Natural killer cell (primary cell): Measurements from ENCODE around the gene THSD4. TPM values are rescaled to one million over a fixed set of nuclear protein-coding genes. Genes with fewer than 3 reads are reported as not detected.

ENCODE experiments used
- ATAC-seq, 3 donors: fragments of 150-1000 bp in 2 of 3; fragments of 200-7000 bp in 1 of 3; cut with Tn5 transposase; 1 replicate in 1 of 3; 2 replicates in 2 of 3; pipeline ENCODE4 v1.10.0; 2021; ENCODE audit warnings: mild to moderate bottlenecking in 2 of 3, moderate library complexity in 2 of 3
- DNase-seq, 2 donors: peaks; one replicate each; pipeline versions ENCODE4 v3.0.0 to v3.0.0-alpha.2; 2013 to 2021; ENCODE audit warnings: mixed read lengths in 1 of 2
- H3K27ac ChIP-seq: one replicate; pipeline ENCODE4 v1.5.1; 2013; ENCODE audit warnings: mild to moderate bottlenecking, low read length
- H3K27me3 ChIP-seq: one replicate; pipeline ENCODE4 v1.6.1; 2013; ENCODE audit warnings: low read length; ENCODE audit not compliant: control insufficient read depth, insufficient read depth
- H3K36me3 ChIP-seq: one replicate; pipeline ENCODE4 v1.6.1; 2013; ENCODE audit warnings: low read length; ENCODE audit not compliant: control insufficient read depth, insufficient read depth
- H3K4me1 ChIP-seq: one replicate; pipeline ENCODE4 v1.6.1; 2013; ENCODE audit warnings: low read length; ENCODE audit not compliant: control insufficient read depth, insufficient read depth
- H3K4me3 ChIP-seq: one replicate; pipeline ENCODE4 v1.5.1; 2013; ENCODE audit warnings: low read length
- H3K9me3 ChIP-seq: one replicate; pipeline ENCODE4 v1.6.1; 2013; ENCODE audit warnings: low read length; ENCODE audit not compliant: control insufficient read depth, insufficient read depth
- H3K27ac Mint-ChIP-seq, 2 donors: one replicate each; pipeline ENCODE4 v1.8.0; 2022; ENCODE audit warnings: mild to moderate bottlenecking in 2 of 2, mixed read lengths in 2 of 2, moderate library complexity in 1 of 2
- H3K27me3 Mint-ChIP-seq, 2 donors: one replicate each; pipeline ENCODE4 v1.8.0; 2022; ENCODE audit warnings: low read depth in 2 of 2, mixed read lengths in 2 of 2
- H3K36me3 Mint-ChIP-seq: one replicate; pipeline ENCODE4 v1.8.0; 2022; ENCODE audit warnings: mixed read lengths
- H3K4me1 Mint-ChIP-seq, 2 donors: one replicate each; pipeline ENCODE4 v1.8.0; 2022; ENCODE audit warnings: mixed read lengths in 2 of 2
- H3K4me3 Mint-ChIP-seq: one replicate; pipeline ENCODE4 v1.8.0; 2022; ENCODE audit warnings: mild to moderate bottlenecking, moderate library complexity, mixed read lengths
- H3K9me3 Mint-ChIP-seq, 2 donors: one replicate each; pipeline ENCODE4 v1.8.0; 2022; ENCODE audit warnings: mixed read lengths in 2 of 2
- CTCF ChIP-seq: fragments of 200-600 bp; IDR thresholded peaks from one replicate; pipeline ENCODE4 v1.8.0; 2022; ENCODE audit warnings: antibody characterized with exemption
- WGBS: methylation state at CpG from one replicate; pipeline ENCODE4 v1.1.7; 2013; ENCODE audit warnings: missing lambda C conversion rate; ENCODE audit not compliant: insufficient coverage; 5-methylcytosine and 5-hydroxymethylcytosine counted together
- intact Hi-C: fragments of 100-400 bp; cut with micrococcal nuclease; formaldehyde crosslinking; loops from one replicate; pipeline ENCODE4 v1.14.2; 2022
- total RNA-seq, 4 donors: library from RNA; stranded (reverse); fragments of 120-200 nt in 1 of 4; gene quantifications; one replicate each; pipeline versions ENCODE4 v1.2.3 to v1.2.4, GENCODE V29; 2013 to 2022

The THSD4 gene
- total RNA-seq, 3 donors from 2014 or later (not counting 1 experiment from before 2014, with no cell fraction given): not detected

- no peak for ATAC-seq
- H3K4me3 Mint-ChIP-seq: no peak overlapping the region
- Histone ChIP-seq H3K9me3 (no peaks in the 10 kb centered on the region), H3K4me3 (no peak overlapping the region), H3K4me1 (no peaks in the 10 kb centered on the region), H3K27ac (no peak overlapping the region), H3K36me3 (no peaks in the 10 kb centered on the region), H3K27me3 (no peaks in the 10 kb centered on the region)
- no peak overlapping the region for H3K27ac Mint-ChIP-seq
- 73% methylated on average over 6 of the region's 6 CpGs for WGBS
- H3K36me3 Mint-ChIP-seq: no peaks in the 10 kb centered on the region
- DNase-seq: no peak
- H3K9me3 Mint-ChIP-seq: peaks cover 0 to 1% of the 10 kb centered on the region in 2 donors
- H3K27me3 Mint-ChIP-seq: peaks cover 0 to 6% of the 10 kb centered on the region in 2 donors
- intact Hi-C loops: no loop called here
- TF ChIP-seq CTCF: no peak
- H3K4me1 Mint-ChIP-seq: no peaks in the 10 kb centered on the region
These were observed 79.0 kb downstream of the THSD4 start for GRCh38 chr15:71194286-71194685.

GRCh38 chr15:71195242-71195641 lies 80.0 kb downstream of the THSD4 start:
- peaks cover 0 to 5% of the 10 kb centered on the region in 2 donors for H3K9me3 Mint-ChIP-seq
- H3K27ac Mint-ChIP-seq: no peak overlapping the region

GRCh38 chr15:71197620-71198019 lies 82.3 kb downstream of the THSD4 start:
- 94% methylated on average over 3 of the region's 3 CpGs for WGBS
- no peak overlapping the region for H3K27ac ChIP-seq
- Mint-ChIP-seq H3K36me3 (no peaks in the 10 kb centered on the region), H3K4me1 (no peaks in the 10 kb centered on the region), H3K9me3 (peaks cover 0 to 5% of the 10 kb centered on the region in 2 donors), H3K4me3 (no peak overlapping the region), H3K27me3 (peaks cover 0 to 3% of the 10 kb centered on the region in 2 donors), H3K27ac (no peak overlapping the region)
- no peaks in the 10 kb centered on the region for H3K36me3 ChIP-seq
- no peak for TF ChIP-seq CTCF
- H3K4me3 ChIP-seq: no peak overlapping the region
- H3K27me3 ChIP-seq: no peaks in the 10 kb centered on the region
- H3K9me3 ChIP-seq: no peaks in the 10 kb centered on the region
- no peak for DNase-seq
- no peak for ATAC-seq
- H3K4me1 ChIP-seq: no peaks in the 10 kb centered on the region
- intact Hi-C loops: no loop called here

More at GRCh38 chr15:71195242-71195641, 80.0 kb downstream of the THSD4 start:
- H3K4me1 Mint-ChIP-seq: no peaks in the 10 kb centered on the region
- Histone ChIP-seq H3K9me3 (no peaks in the 10 kb centered on the region), H3K4me1 (no peaks in the 10 kb centered on the region), H3K36me3 (no peaks in the 10 kb centered on the region), H3K27ac (no peak overlapping the region), H3K4me3 (no peak overlapping the region), H3K27me3 (no peaks in the 10 kb centered on the region)
- 61% methylated on average over 1 of the region's 1 CpG for WGBS
- peaks cover 0 to 6% of the 10 kb centered on the region in 2 donors for H3K27me3 Mint-ChIP-seq
- intact Hi-C loops: no loop called here
- no peaks in the 10 kb centered on the region for H3K36me3 Mint-ChIP-seq
- no peak overlapping the region for H3K4me3 Mint-ChIP-seq
- ATAC-seq (no peak), DNase-seq (no peak)
- TF ChIP-seq CTCF: no peak

- WGBS: 89% methylated on average over 3 of the region's 3 CpGs
- no peak overlapping the region for H3K27ac ChIP-seq
- intact Hi-C loops: no loop called here
- H3K9me3 ChIP-seq: no peaks in the 10 kb centered on the region
- H3K27me3 ChIP-seq: no peaks in the 10 kb centered on the region
- no peaks in the 10 kb centered on the region for H3K36me3 ChIP-seq
- no peak overlapping the region for H3K4me3 ChIP-seq
- Mint-ChIP-seq H3K36me3 (no peaks in the 10 kb centered on the region), H3K27ac (no peak overlapping the region), H3K4me1 (no peaks in the 10 kb centered on the region), H3K27me3 (peaks cover 0 to 3% of the 10 kb centered on the region in 2 donors), H3K9me3 (peaks cover 0 to 5% of the 10 kb centered on the region in 2 donors), H3K4me3 (no peak overlapping the region)
- no peak for DNase-seq
- TF ChIP-seq CTCF: no peak
- no peaks in the 10 kb centered on the region for H3K4me1 ChIP-seq
- ATAC-seq: no peak
These were observed 83.6 kb downstream of the THSD4 start for GRCh38 chr15:71198846-71199245.
